ENCODE measurements around the gene ARL16. TPM values are rescaled to one million over a fixed set of nuclear protein-coding genes. Genes with fewer than 3 reads are reported as not detected.

The ARL16 gene
- total and polyA plus RNA-seq, 2 experiments from 2014 or later: 40.4 to 54.9 TPM

GRCh38 chr17:81635973-81636504, 47.6 kb downstream of the ARL16 start:
- Histone ChIP-seq H3F3A (replicated peaks; ENCODE audit: low read depth) (peaks cover 13% of the 10 kb centered on the region; the same call in 1 of the 2 replicates), H3K79me2 (replicated peaks; ENCODE audit: insufficient read depth) (peaks cover 54% of the 10 kb centered on the region), H3K27ac (ENCODE audit: low read depth) (peak overlapping the region; percentile 92), H3K4me2 (peak overlapping the region; percentile 99), H3K4me1 (ENCODE audit: insufficient read depth) (peaks cover 7% of the 10 kb centered on the region), H3K4me3 (peak overlapping the region; percentile 99), H3K27me3 (ENCODE audit: insufficient read depth) (no peaks in the 10 kb centered on the region), H2AFZ (no peak overlapping the region), H3K9me2 (ENCODE audit: insufficient read depth) (no peaks in the 10 kb centered on the region), H4K20me1 (replicated peaks; ENCODE audit: insufficient read depth) (peaks cover 32% of the 10 kb centered on the region), H3K36me3 (ENCODE audit: insufficient read depth) (no peaks in the 10 kb centered on the region; the same call in 1 of the 2 replicates)
- Mint-ChIP-seq H3K27me3 (ENCODE audit: insufficient read depth, low read depth, poor library complexity) (peaks cover 4% of the 10 kb centered on the region), H3K4me3 (peak overlapping the region; percentile 96), H3K9me3 (no peaks in the 10 kb centered on the region; the same call in 2 of the 3 replicates), H3K36me3 (ENCODE audit: low read depth) (peaks cover 18% of the 10 kb centered on the region), H3K4me1 (peaks cover 14% of the 10 kb centered on the region), H3K27ac (peak overlapping the region; percentile 97)
- no peak for TF ChIP-seq POLR2AphosphoS5 (IDR thresholded peaks at IDR 0.05; ENCODE audit: low read depth)
- TF ChIP-seq EZH2phosphoT487 (IDR thresholded peaks at IDR 0.05; ENCODE audit: unreplicated experiment): no peak
- TF ChIP-seq NANOG (IDR thresholded peaks at IDR 0.05; ENCODE audit: borderline replicate concordance): no peak
- TF ChIP-seq REST (IDR thresholded peaks at IDR 0.05; ENCODE audit: unreplicated experiment): no peak
- TF ChIP-seq JUNB (IDR thresholded peaks at IDR 0.05; ENCODE audit: unreplicated experiment): no peak
- no peak for TF ChIP-seq ETS1 (IDR thresholded peaks at IDR 0.05)
- no peak for TF ChIP-seq ZNF462 (CRISPR knock-in tag; IDR thresholded peaks at IDR 0.05)
- no peak for TF ChIP-seq ZNF331 (CRISPR knock-in tag; IDR thresholded peaks at IDR 0.05; ENCODE audit: low read depth)
- TF ChIP-seq STAT1 (IDR thresholded peaks at IDR 0.05; ENCODE audit: unreplicated experiment): no peak
- DNase-seq (ENCODE audit: low spot score) (no peak), ATAC-seq (peak; percentile 47; the same call in 1 of the 3 replicates)

All from GM23338 (cell line).